H9 (cell line): ENCODE data around the gene SFRP5. TPM values are rescaled to one million over a fixed set of nuclear protein-coding genes. Genes with fewer than 3 reads are reported as not detected.

Experiments used
- DNase-seq: peaks from one replicate; pipeline ENCODE4 v3.0.0-alpha.2; 2017
- H2AFZ ChIP-seq: one replicate; pipeline ENCODE4 v1.6.1; 2013; ENCODE audit warnings: mild to moderate bottlenecking, low read length, control low read depth, moderate library complexity
- H2AK5ac ChIP-seq: 2 replicates; pipeline ENCODE4 v1.6.1; 2013; ENCODE audit warnings: low read length, control low read depth, mixed read lengths; ENCODE audit not compliant: insufficient read length
- H2BK120ac ChIP-seq: one replicate; pipeline ENCODE4 v1.6.1; 2013; ENCODE audit warnings: low read depth, mild to moderate bottlenecking, low read length, control low read depth, inconsistent platforms; ENCODE audit not compliant: poor library complexity, severe bottlenecking
- H2BK12ac ChIP-seq: 2 replicates; pipeline ENCODE4 v1.6.1; 2013; ENCODE audit warnings: low read length, control low read depth, mixed read lengths, low read depth; ENCODE audit not compliant: insufficient read length
- H2BK15ac ChIP-seq: 2 replicates; pipeline ENCODE4 v1.6.1; 2013; ENCODE audit warnings: low read depth, low read length, control low read depth
- H2BK20ac ChIP-seq: one replicate; pipeline ENCODE4 v1.6.1; 2013; ENCODE audit warnings: low read depth, mild to moderate bottlenecking, low read length, control low read depth, inconsistent platforms; ENCODE audit not compliant: poor library complexity, severe bottlenecking
- H2BK5ac ChIP-seq: 2 replicates; pipeline ENCODE4 v1.6.1; 2013; ENCODE audit warnings: low read length, control low read depth, mixed read lengths; ENCODE audit not compliant: insufficient read length
- H3K14ac ChIP-seq: 2 replicates; pipeline ENCODE4 v1.6.1; 2013; ENCODE audit warnings: low read length, control low read depth; ENCODE audit not compliant: insufficient read depth
- H3K18ac ChIP-seq: 2 replicates; pipeline ENCODE4 v1.6.1; 2013; ENCODE audit warnings: low read depth, mild to moderate bottlenecking, mixed read lengths, low read length, control low read depth; ENCODE audit not compliant: insufficient read length
- H3K23ac ChIP-seq: 2 replicates; pipeline ENCODE4 v1.6.1; 2013; ENCODE audit warnings: low read length, control low read depth, mixed read lengths, low read depth; ENCODE audit not compliant: insufficient read length
- H3K23me2 ChIP-seq: 2 replicates; pipeline ENCODE4 v1.6.1; 2013; ENCODE audit warnings: low read depth, mild to moderate bottlenecking, mixed read lengths, low read length, control low read depth; ENCODE audit not compliant: insufficient read length, poor library complexity, severe bottlenecking
- H3K27ac ChIP-seq: 2 replicates; pipeline ENCODE4 v1.5.1; 2013; ENCODE audit warnings: low read length, control low read depth, mixed read lengths, low read depth; ENCODE audit not compliant: insufficient read length
- H3K27me3 ChIP-seq: 2 replicates; pipeline ENCODE4 v1.6.1; 2013; ENCODE audit warnings: low read length, control low read depth, inconsistent platforms; ENCODE audit not compliant: insufficient read depth
- H3K4ac ChIP-seq: 2 replicates; pipeline ENCODE4 v1.6.1; 2013; ENCODE audit warnings: low read depth, mild to moderate bottlenecking, control low read depth, inconsistent platforms, low read length, moderate library complexity
- H3K4me1 ChIP-seq: 2 replicates; pipeline ENCODE4 v1.6.1; 2013; ENCODE audit warnings: low read length, control low read depth, inconsistent platforms; ENCODE audit not compliant: insufficient read depth
- H3K4me2 ChIP-seq: 2 replicates; pipeline ENCODE4 v1.6.1; 2013; ENCODE audit warnings: low read length, control low read depth, mixed read lengths; ENCODE audit not compliant: insufficient read length, insufficient read depth
- H3K56ac ChIP-seq: 2 replicates; pipeline ENCODE4 v1.6.1; 2013; ENCODE audit warnings: low read depth, mild to moderate bottlenecking, mixed read lengths, low read length, control low read depth; ENCODE audit not compliant: insufficient read length
- H3K79me1 ChIP-seq: 2 replicates; pipeline ENCODE4 v1.6.1; 2013; ENCODE audit warnings: low read depth, mild to moderate bottlenecking, moderate library complexity, low read length, control low read depth, inconsistent platforms; ENCODE audit not compliant: insufficient read depth, poor library complexity, severe bottlenecking
- H3K79me2 ChIP-seq: 2 replicates; pipeline ENCODE4 v1.6.1; 2013; ENCODE audit warnings: low read length, control low read depth, inconsistent platforms; ENCODE audit not compliant: insufficient read depth
- H3K9ac ChIP-seq: 2 replicates; pipeline ENCODE4 v1.6.1; 2013; ENCODE audit warnings: low read length, control low read depth, mixed read lengths; ENCODE audit not compliant: insufficient read length; ENCODE audit errors: extremely low read depth
- H3K9me3 ChIP-seq: one replicate; pipeline ENCODE4 v1.6.1; 2013; ENCODE audit warnings: low read depth, low read length, inconsistent platforms; ENCODE audit not compliant: control insufficient read depth
- H3T11ph ChIP-seq: one replicate; pipeline ENCODE4 v1.6.1; 2013; ENCODE audit warnings: mild to moderate bottlenecking, low read length, control low read depth, inconsistent platforms
- H4K20me1 ChIP-seq: one replicate; pipeline ENCODE4 v1.6.1; 2013; ENCODE audit not compliant: control insufficient read depth, insufficient read length, insufficient read depth
- H4K5ac ChIP-seq: 2 replicates; pipeline ENCODE4 v1.6.1; 2013; ENCODE audit warnings: low read depth, mild to moderate bottlenecking, mixed read lengths, low read length, control low read depth; ENCODE audit not compliant: insufficient read length
- H4K8ac ChIP-seq: replicated peaks from 2 replicates; pipeline ENCODE4 v1.6.1; 2013; ENCODE audit warnings: low read length, control low read depth, mixed read lengths, low read depth; ENCODE audit not compliant: insufficient read length
- H4K91ac ChIP-seq: 2 replicates; pipeline ENCODE4 v1.6.1; 2013; ENCODE audit warnings: low read depth, mild to moderate bottlenecking, moderate library complexity, mixed read lengths, low read length, control low read depth; ENCODE audit not compliant: insufficient read length
- H3K27ac Mint-ChIP-seq, 3 experiments: 2 replicates in 2 of 3; 3 replicates in 1 of 3; pipeline ENCODE4 v1.8.0; 2020 to 2021; ENCODE audit warnings: mixed read lengths in 3 of 3, mild to moderate bottlenecking in 1 of 3, moderate library complexity in 1 of 3
- H3K27me3 Mint-ChIP-seq: 2 replicates; pipeline ENCODE4 v1.8.0; 2021; ENCODE audit warnings: low read depth, mild to moderate bottlenecking, moderate library complexity, mixed read lengths
- H3K36me3 Mint-ChIP-seq, 3 experiments: 2 replicates in 2 of 3; 3 replicates in 1 of 3; pipeline ENCODE4 v1.8.0; 2020 to 2021; ENCODE audit warnings: low read depth in 3 of 3, mixed read lengths in 3 of 3; ENCODE audit not compliant: insufficient read depth in 1 of 3
- H3K4me1 Mint-ChIP-seq, 2 experiments: 2 replicates each; pipeline ENCODE4 v1.8.0; 2020; ENCODE audit warnings: mixed read lengths in 2 of 2
- H3K4me3 Mint-ChIP-seq, 2 experiments: 2 replicates in 1 of 2; 3 replicates in 1 of 2; pipeline ENCODE4 v1.8.0; 2020 to 2021; ENCODE audit warnings: mild to moderate bottlenecking in 2 of 2, mixed read lengths in 2 of 2, moderate library complexity in 1 of 2
- H3K9me3 Mint-ChIP-seq, 2 experiments: 2 replicates in 1 of 2; 3 replicates in 1 of 2; pipeline ENCODE4 v1.8.0; 2020; ENCODE audit warnings: mild to moderate bottlenecking in 2 of 2, mixed read lengths in 2 of 2, moderate library complexity in 1 of 2
- WGBS: extraction: QIAGEN DNeasy Blood & Tissue Kit; methylation state at CpG from one replicate; pipeline ENCODE4 v1.1.7; 2013; ENCODE audit warnings: missing lambda C conversion rate, low lambda C conversion rate, mixed read lengths; ENCODE audit not compliant: insufficient read length; ENCODE audit errors: extremely low coverage; 5-methylcytosine and 5-hydroxymethylcytosine counted together
- total RNA-seq: library from RNA; stranded (reverse); gene quantifications from 2 replicates; pipeline ENCODE4 v1.2.1, GENCODE V29; 2021
- TF ChIP-seq, protein P1 (sequence below): fragments of 200-600 bp; sonication (generic); conservative IDR thresholded peaks from 3 replicates; pipeline ENCODE4 v1.8.0; 2021; ENCODE audit warnings: antibody characterized with exemption, mild to moderate bottlenecking

SFRP5 gene
- total RNA-seq, 1 experiment from 2014 or later = 1.7 TPM

DNA sequence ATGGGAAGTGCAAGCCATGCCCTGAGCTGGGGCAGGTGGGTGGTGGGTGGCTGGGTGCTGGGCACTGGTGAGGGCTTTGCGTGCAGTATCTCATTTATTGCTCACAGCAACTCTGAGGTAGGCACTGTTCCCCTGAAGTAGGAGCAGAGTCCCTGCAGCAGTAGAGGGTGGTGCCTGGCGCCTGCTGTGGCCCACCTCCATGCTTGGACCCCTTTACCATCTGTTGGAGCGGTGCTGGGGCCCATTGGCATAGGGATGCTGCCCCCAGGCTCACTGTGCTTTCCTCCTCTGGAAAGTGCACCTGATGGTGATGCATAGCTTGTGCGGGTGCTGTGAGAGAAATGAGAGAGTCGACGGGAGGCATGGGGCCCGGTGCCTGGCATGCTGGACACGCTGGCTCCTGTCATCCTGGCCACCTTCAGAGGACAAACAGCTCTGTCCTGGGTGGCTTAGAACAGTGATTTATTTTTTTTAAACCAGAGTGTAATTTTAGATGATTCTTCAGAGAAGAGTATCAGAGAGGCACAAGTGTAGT lies 10.4 kb downstream of the SFRP5 start:
- Histone ChIP-seq H4K91ac (no peak overlapping the region), H3T11ph (no peak overlapping the region), H2BK15ac (no peak overlapping the region), H3K14ac (no peak overlapping the region), H3K56ac (no peak overlapping the region), H4K5ac (no peak overlapping the region), H2BK5ac (no peak overlapping the region), H3K23me2 (no peaks in the 10 kb centered on the region), H3K79me1 (no peaks in the 10 kb centered on the region), H3K9ac (no peak overlapping the region), H2AK5ac (no peak overlapping the region), H3K9me3 (no peaks in the 10 kb centered on the region), H2BK120ac (no peak overlapping the region), H2AFZ (no peak overlapping the region), H4K20me1 (no peaks in the 10 kb centered on the region), H2BK20ac (no peak overlapping the region), H3K4me1 (no peaks in the 10 kb centered on the region), H3K27ac (no peak overlapping the region), H3K18ac (no peak overlapping the region), H3K4me2 (no peak overlapping the region), H4K8ac (no peak overlapping the region), H3K23ac (no peak overlapping the region), H3K79me2 (no peaks in the 10 kb centered on the region), H3K4ac (no peak overlapping the region), H3K27me3 (no peaks in the 10 kb centered on the region), H2BK12ac (no peak overlapping the region)
- Mint-ChIP-seq H3K4me3 (no peak overlapping the region), H3K27me3 (peaks cover 2% of the 10 kb centered on the region; the same call in 1 of the 2 replicates), H3K4me1 (peaks cover 23 to 38% of the 10 kb centered on the region in 2 experiments), H3K36me3 (peaks cover 7 to 44% (median 22%) of the 10 kb centered on the region in 3 experiments), H3K27ac (peak overlapping the region in 2 of 3 experiments; percentile 77 to 89; a peak in 3 of 7 replicates), H3K9me3 (no peaks in the 10 kb centered on the region)
- no CpG with 5 or more reads among the region's 8 CpGs for WGBS
- TF ChIP-seq, protein P1, sequence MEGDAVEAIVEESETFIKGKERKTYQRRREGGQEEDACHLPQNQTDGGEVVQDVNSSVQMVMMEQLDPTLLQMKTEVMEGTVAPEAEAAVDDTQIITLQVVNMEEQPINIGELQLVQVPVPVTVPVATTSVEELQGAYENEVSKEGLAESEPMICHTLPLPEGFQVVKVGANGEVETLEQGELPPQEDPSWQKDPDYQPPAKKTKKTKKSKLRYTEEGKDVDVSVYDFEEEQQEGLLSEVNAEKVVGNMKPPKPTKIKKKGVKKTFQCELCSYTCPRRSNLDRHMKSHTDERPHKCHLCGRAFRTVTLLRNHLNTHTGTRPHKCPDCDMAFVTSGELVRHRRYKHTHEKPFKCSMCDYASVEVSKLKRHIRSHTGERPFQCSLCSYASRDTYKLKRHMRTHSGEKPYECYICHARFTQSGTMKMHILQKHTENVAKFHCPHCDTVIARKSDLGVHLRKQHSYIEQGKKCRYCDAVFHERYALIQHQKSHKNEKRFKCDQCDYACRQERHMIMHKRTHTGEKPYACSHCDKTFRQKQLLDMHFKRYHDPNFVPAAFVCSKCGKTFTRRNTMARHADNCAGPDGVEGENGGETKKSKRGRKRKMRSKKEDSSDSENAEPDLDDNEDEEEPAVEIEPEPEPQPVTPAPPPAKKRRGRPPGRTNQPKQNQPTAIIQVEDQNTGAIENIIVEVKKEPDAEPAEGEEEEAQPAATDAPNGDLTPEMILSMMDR = no peak
- no peak for DNase-seq
